GM18499 (cell line): Measurements from ENCODE around the gene ZFP36.

Source experiments
- ATAC-seq: cut with Tn5 transposase; IDR thresholded peaks from one replicate; pipeline ENCODE4 v1.9.1; 2021; ENCODE audit warnings: moderate number of reproducible peaks; ENCODE audit not compliant: insufficient read depth, unreplicated experiment

The ZFP36 gene

DNA sequence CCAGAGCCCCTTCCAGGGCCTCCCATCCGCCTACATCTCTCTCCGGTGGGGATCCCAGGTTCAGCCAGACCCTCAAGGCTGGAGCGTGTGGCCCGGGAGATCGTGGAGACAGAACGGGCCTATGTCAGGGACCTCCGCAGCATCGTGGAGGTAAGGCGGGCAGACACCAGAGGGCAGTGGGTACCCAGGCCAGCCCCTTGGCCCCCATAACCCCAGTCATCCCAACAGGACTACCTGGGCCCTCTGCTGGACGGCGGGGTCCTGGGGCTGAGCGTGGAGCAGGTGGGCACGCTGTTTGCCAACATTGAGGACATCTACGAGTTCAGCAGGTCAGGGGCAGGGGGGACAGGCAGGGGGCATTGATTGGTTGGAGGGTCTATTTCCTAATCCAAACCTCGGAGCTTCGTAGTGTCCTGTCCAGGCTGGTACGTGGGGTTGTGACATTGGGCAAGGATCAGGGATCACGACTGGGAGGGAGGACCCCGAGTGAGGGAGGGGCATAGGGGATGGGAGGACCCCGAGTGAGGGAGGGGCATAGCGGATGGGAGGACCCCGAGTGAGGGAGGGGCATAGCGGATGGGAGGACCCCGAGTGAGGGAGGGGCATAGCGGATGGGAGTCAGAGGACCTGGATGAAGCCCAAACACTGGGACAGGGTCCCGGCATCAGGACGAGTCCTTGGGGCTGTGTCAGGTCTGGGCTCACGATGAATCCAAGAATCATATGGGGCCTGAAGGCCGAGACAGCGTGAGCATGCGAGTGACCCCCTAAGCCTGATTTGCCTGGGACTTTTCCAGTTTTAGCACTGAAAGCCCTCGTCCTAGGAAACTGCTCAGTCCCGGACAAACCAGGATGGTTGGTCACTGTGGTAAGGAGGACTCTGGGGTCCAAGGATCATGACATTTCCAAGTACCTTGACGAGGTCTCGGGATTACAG lies 8.7 kb downstream of the ZFP36 start:
- ATAC-seq: no peak

DNA sequence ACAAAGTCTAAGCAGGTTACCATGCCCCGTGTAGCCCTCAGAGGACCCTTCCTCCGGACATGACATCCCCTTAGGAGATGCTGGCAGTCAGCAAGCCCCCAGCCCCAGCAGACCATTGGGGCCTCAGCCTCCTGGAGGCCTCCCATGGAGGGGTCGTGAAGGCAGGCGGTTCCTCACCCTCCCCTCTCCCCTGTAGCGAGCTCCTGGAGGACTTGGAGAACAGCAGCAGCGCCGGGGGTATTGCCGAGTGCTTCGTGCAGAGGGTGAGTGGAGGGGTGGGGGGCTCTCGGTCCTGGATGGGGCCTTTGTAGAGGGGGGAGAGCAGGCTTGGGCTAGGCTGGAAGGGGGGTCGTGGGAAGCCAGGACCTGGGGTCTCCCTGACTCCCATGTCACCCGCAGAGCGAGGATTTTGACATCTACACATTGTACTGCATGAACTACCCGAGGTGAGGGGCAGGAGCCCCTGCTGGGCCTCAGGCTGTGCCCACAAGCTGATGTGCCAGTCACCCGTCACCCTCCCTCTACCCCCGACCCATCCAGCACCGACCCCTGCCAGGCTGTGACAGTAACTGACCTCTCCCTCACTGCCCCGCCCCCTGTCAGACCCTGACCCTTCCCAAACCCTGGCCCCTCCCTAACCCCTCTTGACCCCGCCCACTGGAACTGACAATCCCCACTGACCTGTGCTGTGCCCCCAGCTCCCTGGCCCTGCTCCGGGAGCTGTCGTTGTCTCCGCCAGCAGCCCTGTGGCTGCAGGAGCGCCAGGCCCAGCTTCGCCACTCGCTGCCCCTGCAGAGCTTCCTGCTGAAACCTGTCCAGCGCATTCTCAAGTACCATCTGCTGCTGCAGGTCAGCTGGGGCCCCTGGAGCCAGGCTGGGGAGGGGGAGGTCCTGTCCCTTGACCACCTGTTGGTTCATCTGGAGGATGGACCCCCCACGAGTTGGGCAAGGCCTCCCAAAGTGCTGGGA lies 9.8 kb downstream of the ZFP36 start:
- ATAC-seq: no peak

DNA sequence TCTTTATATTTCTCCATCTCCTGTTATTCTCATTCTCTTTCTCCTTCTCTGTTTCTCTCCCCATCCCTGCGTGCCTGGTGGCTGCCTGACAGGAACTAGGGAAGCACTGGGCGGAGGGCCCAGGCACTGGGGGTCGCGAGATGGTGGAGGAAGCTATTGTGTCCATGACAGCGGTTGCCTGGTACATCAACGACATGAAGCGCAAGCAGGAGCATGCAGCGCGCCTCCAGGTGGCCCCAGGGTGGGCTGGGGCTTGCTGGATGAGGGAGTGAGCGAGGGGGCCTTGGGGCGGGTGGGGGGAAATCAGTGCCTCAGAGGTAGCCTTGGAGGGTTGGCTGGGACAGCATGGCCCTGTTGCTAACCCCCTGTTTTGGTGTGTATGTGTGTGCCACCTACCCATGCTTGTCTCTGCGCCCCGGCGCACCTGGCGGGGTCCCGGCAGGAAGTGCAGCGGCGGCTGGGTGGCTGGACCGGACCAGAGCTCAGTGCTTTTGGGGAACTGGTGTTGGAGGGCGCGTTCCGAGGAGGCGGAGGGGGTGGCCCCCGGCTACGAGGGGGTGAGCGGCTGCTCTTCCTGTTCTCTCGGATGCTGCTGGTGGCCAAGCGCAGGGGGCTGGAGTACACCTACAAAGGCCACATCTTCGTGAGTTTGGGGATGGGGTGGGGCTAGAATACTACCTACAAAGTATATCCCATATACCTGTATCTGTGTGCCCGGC lies 11.0 kb downstream of the ZFP36 start:
- ATAC-seq: no peak

DNA sequence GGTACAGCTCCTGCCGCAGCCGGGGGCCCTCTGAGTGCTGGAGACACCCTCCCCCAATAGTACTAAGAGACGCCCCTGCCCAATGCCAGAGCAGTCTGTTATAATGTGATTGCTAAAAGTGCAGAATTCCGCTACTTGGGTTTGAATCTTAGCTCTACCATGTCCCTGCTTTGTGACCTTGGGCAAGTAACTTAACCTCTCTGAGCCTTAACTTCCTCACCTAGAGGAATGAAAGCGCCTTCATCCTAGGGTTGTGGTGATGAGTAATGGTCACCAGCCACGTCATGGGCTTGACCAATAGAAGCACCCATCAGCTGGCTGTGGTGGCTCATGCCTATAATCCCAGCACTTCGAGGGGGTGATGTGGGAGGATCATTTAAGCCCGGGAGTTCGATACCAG lies 12.4 kb downstream of the ZFP36 start:
- no peak for ATAC-seq

DNA sequence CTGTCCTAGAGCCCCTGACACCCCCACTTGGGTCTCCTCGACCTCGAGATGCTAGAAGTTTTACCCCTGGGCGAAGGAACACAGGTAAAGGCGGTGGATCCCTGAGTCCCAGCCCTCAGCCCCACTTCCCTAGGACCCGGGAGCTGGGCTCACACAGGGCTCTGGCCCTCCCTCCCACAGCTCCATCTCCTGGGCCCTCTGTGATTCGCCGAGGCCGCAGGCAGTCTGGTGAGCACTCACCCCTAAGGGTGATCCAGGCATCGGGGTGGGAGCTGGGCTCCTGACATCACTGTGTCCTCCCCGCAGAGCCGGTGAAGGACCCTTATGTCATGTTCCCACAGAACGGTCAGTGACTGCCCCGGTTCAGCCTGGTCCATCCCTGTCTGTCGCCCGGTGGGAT lies 14.1 kb downstream of the ZFP36 start:
- ATAC-seq: no peak

GRCh38 chr19:39422020-39422419 lies 15.4 kb downstream of the ZFP36 start:
- ATAC-seq: no peak

DNA sequence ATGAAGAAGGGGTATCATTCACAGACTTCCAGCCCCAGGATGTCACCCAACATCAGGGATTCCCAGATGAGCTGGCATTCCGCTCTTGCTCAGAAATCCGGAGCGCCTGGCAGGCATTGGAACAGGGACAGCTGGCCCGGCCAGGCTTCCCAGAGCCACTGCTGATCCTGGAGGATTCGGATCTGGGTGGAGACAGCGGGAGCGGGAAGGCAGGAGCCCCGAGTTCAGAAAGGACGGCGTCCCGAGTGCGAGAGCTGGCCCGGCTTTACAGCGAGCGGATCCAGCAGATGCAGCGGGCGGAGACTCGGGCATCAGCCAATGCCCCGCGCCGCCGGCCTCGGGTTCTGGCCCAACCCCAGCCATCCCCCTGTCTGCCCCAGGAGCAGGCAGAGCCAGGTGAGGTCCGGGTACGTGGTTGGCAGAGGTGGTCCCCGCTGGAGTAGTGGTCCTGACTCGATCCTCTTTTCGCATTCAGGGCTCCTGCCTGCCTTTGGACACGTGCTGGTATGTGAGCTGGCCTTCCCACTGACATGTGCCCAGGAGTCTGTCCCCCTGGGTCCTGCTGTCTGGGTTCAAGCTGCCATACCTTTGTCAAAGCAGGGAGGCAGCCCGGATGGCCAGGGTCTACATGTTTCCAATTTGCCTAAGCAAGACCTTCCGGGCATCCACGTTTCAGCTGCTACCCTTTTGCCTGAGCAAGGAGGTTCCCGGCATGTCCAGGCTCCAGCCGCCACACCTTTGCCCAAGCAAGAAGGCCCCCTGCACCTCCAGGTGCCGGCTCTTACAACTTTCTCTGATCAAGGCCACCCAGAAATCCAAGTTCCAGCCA lies 16.8 kb downstream of the ZFP36 start:
- ATAC-seq: no peak

- ATAC-seq: no peak
These were observed 18.3 kb downstream of the ZFP36 start for GRCh38 chr19:39424934-39425333.

DNA sequence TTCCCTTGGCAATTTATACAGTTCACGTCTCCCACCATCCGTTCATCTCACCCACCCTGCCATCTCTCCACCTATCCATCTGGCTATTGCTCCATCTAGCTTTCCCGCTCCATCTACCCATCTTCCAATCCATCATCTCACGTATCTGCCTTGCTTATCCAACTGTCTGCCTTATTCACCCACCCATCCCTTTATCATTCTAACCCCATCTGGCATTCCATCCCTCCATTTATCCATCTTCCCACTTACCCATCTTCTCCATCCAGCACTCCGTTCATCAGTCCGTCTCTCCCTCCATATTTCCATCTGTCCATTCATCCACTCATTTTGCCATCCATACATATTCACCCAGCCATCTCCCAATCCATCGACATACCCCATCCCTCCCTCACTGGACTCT lies 19.1 kb downstream of the ZFP36 start:
- no peak for ATAC-seq

DNA sequence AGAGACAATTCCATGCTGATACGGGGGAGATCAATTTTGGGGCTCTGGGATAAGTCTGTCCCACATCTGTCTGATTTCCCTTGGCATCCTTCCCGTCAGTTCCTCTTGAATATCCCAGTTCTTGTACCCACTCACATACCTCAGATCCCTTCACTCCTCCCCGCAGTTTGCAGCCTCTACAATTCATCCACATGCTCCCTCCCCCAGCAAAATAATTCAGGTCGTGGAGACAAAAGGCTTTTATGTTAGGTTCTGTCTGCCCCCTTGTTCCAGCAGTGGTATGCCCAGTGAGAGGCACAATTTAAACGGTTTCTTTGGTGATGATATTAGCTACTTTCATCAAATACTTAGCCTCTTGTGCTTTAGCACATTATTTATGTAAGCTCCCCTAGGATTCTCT lies 19.5 kb downstream of the ZFP36 start:
- ATAC-seq: no peak

- no peak for ATAC-seq
These were observed 21.1 kb downstream of the ZFP36 start for GRCh38 chr19:39427707-39428106.

DNA sequence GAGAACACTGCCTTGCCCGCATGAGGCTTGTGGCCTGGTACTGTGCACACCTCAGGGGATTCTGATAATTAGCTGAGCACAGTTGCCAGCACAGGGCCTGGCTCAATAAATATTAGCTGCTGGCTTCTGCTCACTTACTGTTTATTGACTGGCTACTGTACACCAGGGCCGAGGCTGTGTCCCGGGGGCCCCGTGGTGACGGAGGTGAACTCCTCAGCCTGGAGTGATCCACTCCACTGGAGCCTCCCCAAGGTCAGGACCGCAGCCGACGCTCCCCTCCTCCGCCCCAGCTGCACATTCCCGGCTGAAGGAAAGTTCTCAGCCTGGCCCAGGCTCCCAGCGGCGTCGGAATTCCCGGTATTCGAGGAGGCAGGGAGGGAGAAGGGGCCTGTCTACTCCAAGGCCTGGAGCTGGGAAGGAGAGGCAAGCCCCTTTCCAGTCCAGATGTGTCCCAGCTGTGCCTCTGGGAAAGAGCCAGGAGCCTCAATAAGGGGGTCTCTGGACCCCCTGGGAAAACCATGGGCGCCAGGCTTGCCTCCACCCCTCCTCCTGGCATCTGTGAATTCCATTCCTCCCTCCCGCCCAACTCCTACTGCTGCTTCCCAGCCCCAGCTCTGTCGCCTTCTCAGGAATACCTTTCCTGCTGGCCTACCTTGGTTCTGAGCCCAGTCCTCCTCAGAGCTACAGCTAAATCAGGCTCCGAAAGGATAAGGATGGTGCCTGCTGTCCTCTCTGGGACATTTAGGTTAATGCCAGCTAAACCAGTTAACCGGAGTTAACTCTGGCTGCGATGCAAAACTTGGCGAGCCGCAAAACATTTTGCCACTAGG lies 21.9 kb downstream of the ZFP36 start:
- no peak for ATAC-seq

- ATAC-seq: peak; percentile 42
These were observed 24.3 kb downstream of the ZFP36 start for GRCh38 chr19:39430675-39431593.

DNA sequence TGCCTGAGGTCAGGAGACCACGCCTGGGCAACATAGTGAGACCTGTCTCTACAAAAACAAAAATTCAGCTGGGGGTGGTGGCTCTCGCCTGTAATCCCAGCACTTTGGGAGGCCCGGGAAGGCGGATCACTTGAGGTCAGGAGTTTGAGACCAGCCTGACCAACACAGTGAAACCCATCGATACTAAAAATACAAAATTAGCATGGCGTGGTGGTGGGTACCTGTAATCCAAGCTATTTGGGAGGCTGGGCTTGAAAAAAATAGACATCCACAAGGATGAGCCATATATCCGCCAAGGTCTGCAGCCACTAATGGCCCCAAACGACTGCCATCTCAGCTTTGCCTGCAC lies 26.0 kb downstream of the ZFP36 start:
- ATAC-seq: no peak

DNA sequence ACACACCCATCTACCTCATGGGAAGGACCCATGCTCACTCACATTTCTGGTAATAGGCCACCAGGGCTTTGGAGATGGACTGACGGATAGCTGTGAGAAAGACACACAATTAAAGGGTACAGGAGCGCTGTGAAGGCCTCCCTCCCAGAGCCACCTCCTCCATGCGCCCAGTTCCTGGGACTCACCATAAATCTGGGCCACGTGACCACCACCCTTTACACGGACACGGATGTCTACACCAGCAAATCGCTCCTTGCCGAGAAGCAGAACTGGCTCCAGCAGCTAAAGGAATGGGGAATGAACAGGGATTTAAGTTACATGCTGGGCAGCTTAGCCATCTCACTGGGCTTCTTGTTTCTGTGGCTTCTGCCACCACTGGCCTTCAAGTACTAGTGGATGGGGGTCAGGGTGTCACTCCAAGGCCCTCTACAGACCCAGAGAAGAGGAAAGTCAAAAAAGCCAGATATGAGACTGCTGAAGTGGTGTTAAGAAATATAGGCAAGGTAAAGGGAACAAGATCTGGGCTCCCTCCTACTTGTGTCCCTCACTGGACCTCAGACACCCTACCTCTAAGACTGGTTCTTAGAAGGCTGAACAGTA lies 26.9 kb downstream of the ZFP36 start:
- ATAC-seq: no peak

GRCh38 chr19:39434123-39435076 lies 27.8 kb downstream of the ZFP36 start:
- ATAC-seq: no peak
